ENCODE measurements around the gene PIGQ. TPM values are rescaled to one million over a fixed set of nuclear protein-coding genes. Genes with fewer than 3 reads are reported as not detected.

The PIGQ gene
- total RNA-seq, 4 donors from 2014 or later, result 10.0 to 56.9 (median 30.7) TPM

DNA sequence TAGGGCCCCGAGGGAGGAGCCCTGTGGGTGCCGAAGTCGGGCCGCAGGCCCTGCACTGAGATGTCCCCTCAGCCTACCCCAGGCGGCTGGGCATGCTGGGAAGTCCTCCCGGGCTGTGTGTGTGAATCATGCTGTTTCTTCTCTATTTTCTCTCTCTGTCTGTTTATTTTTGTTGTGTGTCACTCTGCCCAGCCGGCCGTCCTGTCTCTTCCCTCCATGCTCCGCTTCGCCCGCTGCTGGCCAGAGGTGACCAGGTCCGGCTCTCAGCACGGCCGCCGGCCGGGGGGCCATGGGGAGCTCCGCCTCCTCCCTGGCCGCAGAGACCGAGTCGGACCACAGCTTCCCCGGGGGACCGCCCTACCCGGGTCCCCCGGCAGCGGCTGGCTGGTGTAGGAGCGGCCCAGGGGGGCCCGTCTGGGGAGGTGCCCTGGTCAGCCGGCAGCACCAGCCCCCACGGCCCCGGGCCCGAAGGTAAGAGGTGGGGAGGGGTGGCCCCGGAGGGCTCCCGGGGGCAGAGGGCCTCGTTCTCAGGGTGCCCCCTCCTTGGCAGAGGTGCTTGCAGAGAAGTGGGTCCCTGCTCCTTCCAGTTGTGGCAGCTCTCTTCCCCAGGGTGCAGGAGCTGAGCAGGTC is 29.8 kb upstream of the PIGQ start:
- intact Hi-C loops (cut with DNase I; ENCODE audit: low total_unique reads), result no loop called here
- no peak overlapping the region for H3K27ac ChIP-seq
- no peaks in the 10 kb centered on the region for H3K9me3 ChIP-seq
- no peak for DNase-seq
- no peaks in the 10 kb centered on the region for H3K4me1 ChIP-seq
- TF ChIP-seq, protein P1, sequence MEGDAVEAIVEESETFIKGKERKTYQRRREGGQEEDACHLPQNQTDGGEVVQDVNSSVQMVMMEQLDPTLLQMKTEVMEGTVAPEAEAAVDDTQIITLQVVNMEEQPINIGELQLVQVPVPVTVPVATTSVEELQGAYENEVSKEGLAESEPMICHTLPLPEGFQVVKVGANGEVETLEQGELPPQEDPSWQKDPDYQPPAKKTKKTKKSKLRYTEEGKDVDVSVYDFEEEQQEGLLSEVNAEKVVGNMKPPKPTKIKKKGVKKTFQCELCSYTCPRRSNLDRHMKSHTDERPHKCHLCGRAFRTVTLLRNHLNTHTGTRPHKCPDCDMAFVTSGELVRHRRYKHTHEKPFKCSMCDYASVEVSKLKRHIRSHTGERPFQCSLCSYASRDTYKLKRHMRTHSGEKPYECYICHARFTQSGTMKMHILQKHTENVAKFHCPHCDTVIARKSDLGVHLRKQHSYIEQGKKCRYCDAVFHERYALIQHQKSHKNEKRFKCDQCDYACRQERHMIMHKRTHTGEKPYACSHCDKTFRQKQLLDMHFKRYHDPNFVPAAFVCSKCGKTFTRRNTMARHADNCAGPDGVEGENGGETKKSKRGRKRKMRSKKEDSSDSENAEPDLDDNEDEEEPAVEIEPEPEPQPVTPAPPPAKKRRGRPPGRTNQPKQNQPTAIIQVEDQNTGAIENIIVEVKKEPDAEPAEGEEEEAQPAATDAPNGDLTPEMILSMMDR (IDR thresholded peaks at IDR 0.05), result no peak
- TF ChIP-seq POLR2A (IDR thresholded peaks at IDR 0.05), result no peak
- no peak overlapping the region for H3K4me3 ChIP-seq
- no peaks in the 10 kb centered on the region for H3K27me3 ChIP-seq
- no peaks in the 10 kb centered on the region for H3K36me3 ChIP-seq

DNA sequence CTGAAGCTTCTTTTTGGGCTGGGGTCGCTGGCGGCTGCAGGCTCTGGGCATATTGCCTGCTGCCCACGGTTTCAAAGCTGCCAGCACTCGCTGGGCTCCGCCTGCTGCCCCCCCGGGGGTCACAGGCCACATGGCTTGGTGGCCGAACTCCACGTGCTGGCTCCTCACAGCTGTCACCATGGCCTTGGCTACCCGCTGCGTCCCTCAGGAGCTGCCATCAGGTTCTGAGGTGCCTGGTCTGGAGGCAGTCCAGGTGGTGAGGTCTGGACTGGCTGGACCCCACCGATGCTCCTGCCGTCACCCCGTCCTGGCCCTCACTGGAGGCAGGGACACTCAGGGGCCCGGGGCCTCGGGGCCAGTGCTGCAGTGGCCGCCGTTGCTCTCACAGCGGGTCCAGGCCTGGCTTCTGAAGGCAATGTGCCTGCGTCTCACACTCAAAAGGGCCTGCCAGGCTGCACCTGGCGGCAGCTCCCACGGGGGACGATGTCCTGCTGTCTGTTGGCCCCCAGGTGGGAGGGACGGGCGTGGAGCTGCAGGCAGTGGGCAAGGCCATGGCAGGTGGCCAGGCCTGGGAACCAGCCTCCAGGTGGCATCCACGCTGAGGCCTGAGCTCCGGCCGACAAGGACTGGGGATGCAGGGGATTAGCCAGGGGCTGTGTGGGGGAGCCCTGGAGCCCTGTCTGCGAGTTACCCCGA is 29.0 kb upstream of the PIGQ start:
- DNase-seq, result no peak
- Histone ChIP-seq H3K9me3 (no peaks in the 10 kb centered on the region), H3K4me3 (no peak overlapping the region), H3K36me3 (no peaks in the 10 kb centered on the region), H3K4me1 (no peaks in the 10 kb centered on the region), H3K27me3 (no peaks in the 10 kb centered on the region), H3K27ac (no peak overlapping the region)
- intact Hi-C loops (cut with DNase I; ENCODE audit: low total_unique reads), result no loop called here
- TF ChIP-seq, protein P1 (IDR thresholded peaks at IDR 0.05), result no peak
- no peak for TF ChIP-seq POLR2A (IDR thresholded peaks at IDR 0.05)

DNA sequence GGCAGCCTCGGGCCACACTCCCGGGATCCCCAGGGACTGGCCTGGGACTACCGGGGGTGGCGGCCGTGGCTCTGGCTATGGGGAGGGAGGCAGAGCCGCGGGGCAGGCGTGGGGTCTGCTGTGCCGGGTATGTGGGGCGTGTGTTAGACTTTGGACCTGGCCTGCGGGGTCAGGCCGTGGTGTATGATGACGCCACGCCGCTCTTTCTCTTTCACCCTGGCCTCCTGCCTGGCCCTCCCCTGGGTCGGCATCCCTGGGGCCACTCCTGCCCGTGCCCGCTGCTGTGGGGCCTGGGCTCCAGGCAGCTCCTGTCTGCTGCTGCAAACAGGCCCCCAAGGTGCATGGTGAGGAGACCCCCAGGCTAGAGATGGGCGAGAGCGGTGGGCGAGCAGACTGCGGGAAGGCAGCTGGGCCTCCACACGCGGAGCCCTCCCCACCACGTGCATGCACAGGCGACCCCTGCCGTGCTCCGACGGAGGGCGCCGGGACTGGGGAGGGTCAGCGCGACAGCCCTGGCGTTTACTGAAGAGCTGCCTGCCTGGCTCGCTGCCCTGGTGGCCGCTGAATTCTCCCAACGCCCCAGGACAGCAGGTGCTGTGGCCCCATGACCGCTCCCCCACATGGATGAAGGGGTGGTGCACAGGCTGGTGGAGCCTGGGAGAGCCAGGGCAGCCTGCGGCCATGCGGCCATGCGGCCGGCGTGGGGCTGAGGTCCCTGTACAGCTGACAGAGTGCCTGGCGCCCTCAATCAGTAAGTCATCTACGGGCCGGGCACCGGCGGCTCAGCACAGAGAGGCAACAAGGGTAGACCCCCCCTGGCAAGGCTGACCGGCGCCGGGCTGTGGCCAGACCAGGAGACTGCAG is 26.2 kb upstream of the PIGQ start:
- H3K36me3 ChIP-seq, result no peaks in the 10 kb centered on the region
- H3K27ac ChIP-seq, result no peak overlapping the region
- DNase-seq, result no peak
- no peak for TF ChIP-seq POLR2A (IDR thresholded peaks at IDR 0.05)
- TF ChIP-seq, protein P1 (IDR thresholded peaks at IDR 0.05), result no peak
- H3K4me3 ChIP-seq, result no peak overlapping the region
- no peaks in the 10 kb centered on the region for H3K4me1 ChIP-seq
- no peaks in the 10 kb centered on the region for H3K9me3 ChIP-seq
- intact Hi-C loops (cut with DNase I; ENCODE audit: low total_unique reads), result no loop called here
- no peaks in the 10 kb centered on the region for H3K27me3 ChIP-seq

DNA sequence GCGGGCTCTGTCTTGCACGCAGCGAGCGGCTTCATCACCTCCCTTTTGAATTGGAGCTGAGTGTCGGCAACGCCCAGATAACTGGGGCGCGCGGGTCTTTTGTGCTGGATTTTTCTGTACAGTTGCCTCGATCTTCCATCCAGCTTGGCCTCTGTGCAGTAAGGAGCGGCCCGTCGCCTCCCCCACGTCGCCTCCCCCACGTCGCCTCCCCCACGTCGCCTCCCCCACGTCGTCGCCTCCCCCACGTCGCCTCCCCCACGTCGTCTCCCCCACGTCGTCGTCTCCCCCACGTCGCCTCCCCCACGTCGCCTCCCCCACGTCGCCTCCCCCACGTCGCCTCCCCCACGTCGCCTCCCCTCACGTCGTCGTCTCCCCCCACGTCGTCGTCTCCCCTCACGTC is 25.3 kb upstream of the PIGQ start:
- DNase-seq, result no peak
- Histone ChIP-seq H3K4me1 (no peaks in the 10 kb centered on the region), H3K27me3 (no peaks in the 10 kb centered on the region), H3K27ac (no peak overlapping the region), H3K36me3 (no peaks in the 10 kb centered on the region), H3K9me3 (no peaks in the 10 kb centered on the region), H3K4me3 (no peak overlapping the region)
- no peak for TF ChIP-seq POLR2A (IDR thresholded peaks at IDR 0.05)
- TF ChIP-seq, protein P1 (IDR thresholded peaks at IDR 0.05), result no peak
- intact Hi-C loops (cut with DNase I; ENCODE audit: low total_unique reads), result no loop called here
